Naive thymus-derived CD8-positive, alpha-beta T cell (primary cell): Measurements from ENCODE around the gene LMF1. TPM values are rescaled to one million over a fixed set of nuclear protein-coding genes. Genes with fewer than 3 reads are reported as not detected.

Experiments
- ATAC-seq, 2 donors: fragments of 150-1000 bp; cut with Tn5 transposase in 1 of 2; sonication (Bioruptor Pico), chemical (Tn5 transposase) in 1 of 2; 1 replicate in 1 of 2; 2 replicates in 1 of 2; pipeline ENCODE4 v1.10.0; 2021; ENCODE audit warnings: mild to moderate bottlenecking in 2 of 2, moderate library complexity in 2 of 2
- POLR2A ChIA-PET: fragments of 350-600 bp; sonication (Branson Sonifier 250); formaldehyde crosslinking; loops from one replicate; lab custom pipeline; 2021; ENCODE audit warnings: antibody characterized with exemption; lab: Charles Lee
- DNase-seq, 10 donors: peaks; one replicate each; pipeline versions ENCODE4 v3.0.0 to v3.0.0-alpha.2; 2020 to 2022
- H3K27ac Mint-ChIP-seq, 10 donors: one replicate each; pipeline ENCODE4 v1.8.0; 2020 to 2022; ENCODE audit warnings: mild to moderate bottlenecking in 10 of 10, mixed read lengths in 10 of 10, moderate library complexity in 4 of 10, inconsistent platforms in 1 of 10
- H3K27me3 Mint-ChIP-seq, 5 donors: one replicate each; pipeline ENCODE4 v1.8.0; 2021 to 2022; ENCODE audit warnings: mixed read lengths in 5 of 5
- H3K36me3 Mint-ChIP-seq, 3 donors: one replicate each; pipeline ENCODE4 v1.8.0; 2020 to 2022; ENCODE audit warnings: mixed read lengths in 3 of 3, mild to moderate bottlenecking in 2 of 3, inconsistent platforms in 1 of 3
- H3K4me1 Mint-ChIP-seq, 4 donors: one replicate each; pipeline ENCODE4 v1.8.0; 2021 to 2022; ENCODE audit warnings: mixed read lengths in 4 of 4
- H3K4me3 Mint-ChIP-seq, 10 donors: one replicate each; pipeline ENCODE4 v1.8.0; 2020 to 2022; ENCODE audit warnings: mild to moderate bottlenecking in 10 of 10, mixed read lengths in 10 of 10, moderate library complexity in 6 of 10, inconsistent platforms in 1 of 10
- H3K9me3 Mint-ChIP-seq, 9 donors: one replicate each; pipeline ENCODE4 v1.8.0; 2020 to 2022; ENCODE audit warnings: mixed read lengths in 9 of 9, mild to moderate bottlenecking in 3 of 9, inconsistent platforms in 1 of 9, moderate library complexity in 1 of 9
- polyA plus RNA-seq, 3 donors: library from polyadenylated mRNA; unstranded; fragments of 300-500 nt; fragmentation: Illumina TruSeq; gene quantifications; one replicate each; pipeline ENCODE4 v1.2.3, GENCODE V29; 2021
- total RNA-seq, 8 experiments: library from RNA in 2 of 8; stranded (reverse) in 2 of 8; gene quantifications; one replicate each; pipeline ENCODE4 v1.2.3 and lab custom pipeline; 2021 to 2026

Gene LMF1
- total and polyA plus RNA-seq, 5 experiments from 2014 or later, result 12.2 to 45.1 (median 13.6) TPM

DNA sequence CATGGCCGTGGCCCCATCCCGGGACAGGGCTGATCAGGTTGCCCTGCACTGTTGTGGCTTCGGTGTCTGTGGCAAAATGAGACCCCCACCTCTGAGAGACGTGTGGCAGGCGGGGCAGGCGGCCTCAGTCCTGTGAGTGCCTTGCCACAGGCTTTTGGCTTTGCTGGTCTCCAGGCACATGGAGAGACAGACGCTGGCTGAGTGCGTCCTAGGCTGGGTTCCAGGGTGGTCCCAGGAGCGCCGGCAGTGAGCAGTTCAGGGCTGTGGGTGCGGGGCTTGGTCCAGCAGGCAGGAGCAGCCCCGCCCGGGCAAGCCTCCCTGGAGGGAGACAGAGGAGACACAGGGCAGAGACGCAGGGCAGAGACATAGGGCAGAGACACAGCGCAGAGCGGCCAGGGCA, 40.0 kb upstream of the LMF1 start:
- ATAC-seq (no peak), DNase-seq (no peak)
- Mint-ChIP-seq H3K36me3 (no peaks in the 10 kb centered on the region), H3K27ac (peak overlapping the region in 1 of 10 donors; percentile 60), H3K4me3 (peak overlapping the region in 1 of 10 donors; percentile 33), H3K9me3 (no peaks in the 10 kb centered on the region), H3K4me1 (peaks cover 11 to 26% (median 19%) of the 10 kb centered on the region in 4 donors), H3K27me3 (peaks cover 0 to 4% (median 0%) of the 10 kb centered on the region in 5 donors)
- POLR2A ChIA-PET, result interaction anchor here (1.7 kb wide), 1 partner anchor 13 kb away, joined by 5 read pairs; no protein-coding TSS in a partner anchor

DNA sequence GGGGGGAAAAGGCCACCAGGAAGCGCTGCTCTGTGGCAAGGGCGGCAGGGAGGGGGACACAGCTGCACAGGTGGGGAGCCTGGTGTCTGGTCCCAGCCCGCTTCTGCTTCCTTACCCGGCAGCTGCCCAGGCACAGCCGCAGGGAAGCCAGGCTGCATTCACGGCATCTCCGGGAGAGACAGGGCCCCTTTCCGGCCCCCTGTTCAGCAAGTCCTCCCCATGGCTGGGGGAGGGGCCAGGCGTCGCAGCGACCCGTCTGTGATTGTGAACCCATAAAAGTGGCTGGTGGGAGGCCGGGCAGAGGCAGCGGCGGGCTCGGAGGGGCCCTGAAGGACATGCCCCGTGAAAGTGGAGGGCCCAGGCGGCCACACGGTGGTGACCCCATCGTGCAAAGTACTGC, 39.5 kb upstream of the LMF1 start:
- ATAC-seq, result peak; percentile 20 to 41
- H3K9me3 Mint-ChIP-seq, result no peaks in the 10 kb centered on the region
- H3K27ac Mint-ChIP-seq, result no peak overlapping the region
- peaks cover 14 to 32% (median 23%) of the 10 kb centered on the region in 4 donors for H3K4me1 Mint-ChIP-seq
- no peaks in the 10 kb centered on the region for H3K36me3 Mint-ChIP-seq
- POLR2A ChIA-PET, result interaction anchor here (1.7 kb wide), 1 partner anchor 12 kb away, joined by 5 read pairs; no protein-coding TSS in a partner anchor
- H3K27me3 Mint-ChIP-seq, result peaks cover 0 to 4% (median 0%) of the 10 kb centered on the region in 5 donors
- peak overlapping the region in 4 of 10 donors; percentile 14 to 76 (median 39) for H3K4me3 Mint-ChIP-seq
- no peak for DNase-seq

DNA sequence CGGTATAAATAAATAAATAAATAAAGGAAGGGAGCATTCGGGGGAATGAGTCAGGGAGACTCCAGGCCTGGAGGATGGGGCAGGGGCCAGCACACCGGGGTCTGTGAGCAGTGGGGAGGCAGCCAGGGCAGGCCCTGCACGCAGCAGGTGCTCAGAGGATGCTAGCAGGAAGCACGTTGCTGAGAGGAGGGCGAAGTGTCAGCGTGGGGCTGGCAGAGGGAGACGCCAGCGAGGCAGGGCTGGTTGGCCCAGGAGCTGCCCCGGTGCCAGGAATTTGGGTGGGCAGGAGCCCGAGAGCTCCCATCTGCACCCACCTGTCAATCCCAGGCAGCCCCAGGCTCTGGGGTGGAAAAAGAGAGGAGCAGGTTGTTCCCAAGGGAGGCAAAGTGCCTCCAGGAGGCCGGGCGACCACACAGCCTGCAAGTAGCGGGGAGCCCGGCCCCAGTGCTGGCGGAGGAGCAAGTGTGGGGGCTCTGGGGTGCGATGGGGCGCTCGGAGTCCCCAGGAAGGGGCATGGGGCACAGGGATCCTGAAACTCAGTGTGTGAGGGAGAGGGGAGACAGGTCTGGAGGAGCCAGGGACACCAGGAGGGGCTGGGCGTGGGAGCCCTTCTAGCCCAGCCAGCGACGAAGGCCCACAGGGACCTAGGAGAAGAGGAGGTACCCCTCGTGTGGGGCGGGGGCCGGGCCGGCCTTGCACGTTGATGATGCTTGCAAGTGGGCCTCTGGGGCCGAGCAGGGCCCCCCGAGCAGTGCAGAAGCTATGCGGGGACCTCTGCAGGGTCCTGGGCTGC, 38.8 kb upstream of the LMF1 start:
- DNase-seq (no peak), ATAC-seq (peak; percentile 50 to 63)
- POLR2A ChIA-PET, result interaction anchor here (1.7 kb wide), 1 partner anchor 12 kb away, joined by 5 read pairs; no protein-coding TSS in a partner anchor
- Mint-ChIP-seq H3K9me3 (no peaks in the 10 kb centered on the region), H3K4me1 (peaks cover 15 to 34% (median 25%) of the 10 kb centered on the region in 4 donors), H3K27ac (peak overlapping the region in 4 of 10 donors; percentile 31 to 80 (median 50)), H3K27me3 (peaks cover 0 to 4% (median 0%) of the 10 kb centered on the region in 5 donors), H3K36me3 (no peaks in the 10 kb centered on the region), H3K4me3 (peak overlapping the region in 6 of 10 donors; percentile 10 to 79 (median 58))

DNA sequence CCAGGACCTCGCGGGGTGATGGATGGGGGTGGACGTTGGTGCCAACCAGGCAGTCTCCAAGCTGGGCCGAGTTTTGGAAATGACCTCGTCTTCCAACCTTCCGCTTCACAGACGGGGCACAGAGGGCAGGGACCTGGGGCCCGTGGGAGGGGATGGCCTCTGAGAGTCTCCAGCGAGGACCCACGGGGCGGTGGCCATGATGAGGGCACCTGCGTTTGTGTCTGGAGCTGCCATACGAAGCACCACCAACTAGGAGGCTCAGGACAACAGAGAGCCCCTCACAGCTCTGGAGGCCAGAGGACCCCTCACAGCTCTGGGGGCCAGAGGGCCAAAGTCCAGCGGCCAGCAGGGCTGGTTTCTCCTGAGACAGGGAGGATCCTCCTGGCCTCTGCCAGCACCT, 37.3 kb upstream of the LMF1 start:
- peak overlapping the region in 3 of 10 donors; percentile 17 to 57 (median 37) for H3K27ac Mint-ChIP-seq
- no peaks in the 10 kb centered on the region for H3K9me3 Mint-ChIP-seq
- H3K27me3 Mint-ChIP-seq, result peaks cover 0 to 4% (median 0%) of the 10 kb centered on the region in 5 donors
- POLR2A ChIA-PET, result interaction anchor here (0.7 to 14.6 kb wide), 2 partner anchors 26 to 191 kb away, joined by 4 to 171 read pairs; partner anchors contain the start of gene SOX8
- H3K36me3 Mint-ChIP-seq, result no peaks in the 10 kb centered on the region
- peaks cover 20 to 44% (median 34%) of the 10 kb centered on the region in 4 donors for H3K4me1 Mint-ChIP-seq
- ATAC-seq (no peak), DNase-seq (no peak)
- no peak overlapping the region for H3K4me3 Mint-ChIP-seq

DNA sequence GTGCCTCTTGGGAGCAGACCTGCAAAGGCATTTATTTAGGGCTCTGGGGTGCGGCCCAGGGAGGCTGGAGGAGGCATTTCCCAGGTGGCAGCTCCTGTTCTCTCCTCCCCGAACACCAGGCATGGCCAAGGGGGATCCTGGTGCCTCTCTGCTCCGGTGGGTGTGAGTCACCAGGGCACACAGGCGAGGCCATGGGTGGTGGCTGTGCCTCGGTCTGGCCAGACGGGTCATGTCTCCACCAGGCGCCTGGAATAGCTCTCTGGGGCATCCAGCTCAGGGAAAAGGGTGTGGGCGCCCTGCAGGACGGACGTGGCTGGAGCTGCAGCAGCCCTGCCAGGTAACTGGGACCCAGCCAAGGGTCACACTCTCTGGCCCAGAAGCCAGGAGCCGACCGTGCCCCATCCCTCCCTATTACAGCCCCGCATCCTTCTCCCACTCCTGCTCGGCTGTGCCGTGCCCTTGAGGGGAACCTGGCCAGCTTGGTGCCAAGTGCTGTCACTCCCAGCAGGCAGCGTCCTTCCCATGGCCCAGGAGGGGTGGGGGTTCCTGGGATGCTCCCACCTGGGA, 36.6 kb upstream of the LMF1 start:
- DNase-seq (no peak), ATAC-seq (no peak)
- Mint-ChIP-seq H3K36me3 (no peaks in the 10 kb centered on the region), H3K27ac (peak overlapping the region in 1 of 10 donors; percentile 25), H3K9me3 (no peaks in the 10 kb centered on the region), H3K4me1 (peaks cover 24 to 48% (median 39%) of the 10 kb centered on the region in 4 donors), H3K27me3 (peaks cover 0 to 4% (median 0%) of the 10 kb centered on the region in 5 donors), H3K4me3 (no peak overlapping the region)
- POLR2A ChIA-PET, result interaction anchor here (2.9 to 14.6 kb wide), 2 partner anchors 10 to 25 kb away, joined by 12 to 171 read pairs; partner anchors contain the start of gene SOX8

DNA sequence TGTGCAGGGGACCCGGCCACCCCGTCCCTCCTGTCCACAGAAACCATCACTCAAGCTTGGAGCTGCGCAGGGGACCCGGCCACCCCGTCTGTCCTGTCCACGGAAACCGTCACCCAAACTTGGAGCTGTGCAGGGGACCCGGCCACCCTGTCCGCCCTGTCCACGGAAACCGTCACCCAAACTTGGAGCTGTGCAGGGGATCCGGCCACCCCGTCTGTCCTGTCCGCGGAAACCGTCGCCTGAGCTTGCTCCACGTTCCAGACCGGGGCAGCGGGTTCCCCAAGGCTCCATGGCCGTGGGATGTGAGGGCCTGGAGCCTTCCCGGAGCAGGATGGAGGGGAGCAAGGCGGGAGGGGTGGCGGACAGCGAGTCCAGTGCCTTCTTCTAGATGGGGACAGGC, 36.0 kb upstream of the LMF1 start:
- peaks cover 24 to 49% (median 39%) of the 10 kb centered on the region in 4 donors for H3K4me1 Mint-ChIP-seq
- DNase-seq (no peak), ATAC-seq (no peak)
- H3K4me3 Mint-ChIP-seq, result no peak overlapping the region
- POLR2A ChIA-PET, result interaction anchor here (2.9 to 14.6 kb wide), 2 partner anchors 9 to 24 kb away, joined by 12 to 171 read pairs; partner anchors contain the start of gene SOX8
- no peaks in the 10 kb centered on the region for H3K9me3 Mint-ChIP-seq
- H3K27me3 Mint-ChIP-seq, result peaks cover 0 to 4% (median 0%) of the 10 kb centered on the region in 5 donors
- H3K36me3 Mint-ChIP-seq, result no peaks in the 10 kb centered on the region
- H3K27ac Mint-ChIP-seq, result no peak overlapping the region

DNA sequence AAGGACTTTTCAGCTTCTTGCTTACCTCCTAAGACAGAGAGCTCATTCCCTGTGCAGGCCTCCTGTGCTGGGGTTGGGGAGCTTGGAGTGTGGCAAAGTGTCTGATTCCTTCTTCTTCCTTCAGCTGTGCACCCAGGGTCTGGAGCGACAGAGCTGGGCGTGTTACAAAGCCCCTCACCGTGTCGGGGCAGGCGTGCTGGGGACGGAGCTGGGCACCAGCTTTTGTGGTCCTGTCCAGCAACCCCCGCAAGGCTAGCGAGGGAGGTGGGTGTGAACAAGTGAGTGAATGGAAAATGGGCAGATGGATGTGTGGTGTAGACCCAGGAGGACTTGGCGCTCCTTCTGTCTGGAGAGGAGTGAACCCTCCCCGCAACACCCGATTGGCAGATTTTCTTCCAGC, 34.5 kb upstream of the LMF1 start:
- POLR2A ChIA-PET, result interaction anchor here (0.5 to 14.6 kb wide), 4 partner anchors 8 to 1441 kb away, joined by 4 to 171 read pairs (median 10); partner anchors contain the start of genes LMF1 and SOX8

DNA sequence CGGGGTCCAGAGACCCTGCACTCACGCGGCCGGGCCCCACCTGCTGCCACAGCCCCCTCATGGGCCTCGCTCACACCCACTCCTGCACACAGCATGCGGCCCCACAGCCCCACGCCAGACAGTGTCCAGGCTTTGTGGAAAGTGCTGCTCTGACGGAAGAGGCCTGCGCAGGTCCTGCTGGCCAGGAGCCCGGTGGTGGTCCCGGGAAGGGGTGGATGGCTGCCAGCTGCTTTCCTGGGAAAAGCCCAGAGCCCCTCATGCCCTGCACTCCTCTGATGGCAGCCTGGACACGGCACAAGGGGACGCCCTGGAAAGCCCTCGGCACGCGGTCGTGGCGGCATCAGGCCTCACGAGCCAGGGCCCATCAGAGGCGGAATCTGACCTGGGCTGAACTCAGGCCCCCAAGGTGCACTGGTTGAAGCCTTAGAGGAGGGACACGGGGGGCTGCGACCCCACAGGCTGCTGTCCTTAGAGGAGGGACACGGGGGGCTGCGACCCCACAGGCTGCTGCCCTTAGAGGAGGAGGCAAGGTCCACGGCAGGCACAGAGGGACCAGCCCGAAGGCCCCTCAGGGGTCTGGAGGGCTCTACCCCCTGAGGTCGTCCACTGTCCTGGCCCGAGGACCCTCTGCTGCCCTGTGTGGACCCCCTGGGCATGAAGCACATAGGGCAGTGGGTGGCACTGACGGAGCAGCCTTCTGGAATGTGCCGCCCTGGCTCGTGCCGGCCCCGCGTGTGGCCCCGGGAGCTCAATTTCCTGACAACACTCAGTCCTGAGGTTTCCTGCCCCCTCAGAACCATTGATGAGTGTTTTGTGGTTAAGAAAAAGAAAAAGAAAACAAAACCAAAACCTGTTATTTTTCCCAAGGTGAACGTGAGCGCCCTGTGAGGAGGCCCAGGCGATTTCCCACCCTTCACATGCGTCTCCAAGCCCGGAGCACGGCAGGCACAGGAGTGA, 32.9 kb upstream of the LMF1 start:
- Mint-ChIP-seq H3K27ac (peak overlapping the region; percentile 83 to 97 (median 94)), H3K4me1 (peaks cover 23 to 57% (median 35%) of the 10 kb centered on the region in 4 donors), H3K9me3 (no peaks in the 10 kb centered on the region), H3K27me3 (peaks cover 0 to 3% (median 0%) of the 10 kb centered on the region in 5 donors), H3K36me3 (no peaks in the 10 kb centered on the region), H3K4me3 (peak overlapping the region; percentile 64 to 90 (median 82))
- POLR2A ChIA-PET, result interaction anchor here (1.2 to 14.6 kb wide), 5 partner anchors 8 to 33 kb away, joined by 3 to 171 read pairs (median 6); partner anchors contain the start of genes LMF1 and SOX8
- ATAC-seq (peak; percentile 84 to 88), DNase-seq (peak in 5 of 10 donors; percentile 27 to 68 (median 61))

More for the DNA sequence above, 34.5 kb upstream of the LMF1 start:
- H3K36me3 Mint-ChIP-seq, result no peaks in the 10 kb centered on the region
- H3K27ac Mint-ChIP-seq, result peak overlapping the region in 7 of 10 donors; percentile 4 to 72 (median 56)
- peaks cover 0 to 4% (median 0%) of the 10 kb centered on the region in 5 donors for H3K27me3 Mint-ChIP-seq
- peaks cover 22 to 54% (median 39%) of the 10 kb centered on the region in 4 donors for H3K4me1 Mint-ChIP-seq
- DNase-seq (no peak), ATAC-seq (no peak)
- H3K9me3 Mint-ChIP-seq, result no peaks in the 10 kb centered on the region
- H3K4me3 Mint-ChIP-seq, result peak overlapping the region in 8 of 10 donors; percentile 4 to 52 (median 30)

DNA sequence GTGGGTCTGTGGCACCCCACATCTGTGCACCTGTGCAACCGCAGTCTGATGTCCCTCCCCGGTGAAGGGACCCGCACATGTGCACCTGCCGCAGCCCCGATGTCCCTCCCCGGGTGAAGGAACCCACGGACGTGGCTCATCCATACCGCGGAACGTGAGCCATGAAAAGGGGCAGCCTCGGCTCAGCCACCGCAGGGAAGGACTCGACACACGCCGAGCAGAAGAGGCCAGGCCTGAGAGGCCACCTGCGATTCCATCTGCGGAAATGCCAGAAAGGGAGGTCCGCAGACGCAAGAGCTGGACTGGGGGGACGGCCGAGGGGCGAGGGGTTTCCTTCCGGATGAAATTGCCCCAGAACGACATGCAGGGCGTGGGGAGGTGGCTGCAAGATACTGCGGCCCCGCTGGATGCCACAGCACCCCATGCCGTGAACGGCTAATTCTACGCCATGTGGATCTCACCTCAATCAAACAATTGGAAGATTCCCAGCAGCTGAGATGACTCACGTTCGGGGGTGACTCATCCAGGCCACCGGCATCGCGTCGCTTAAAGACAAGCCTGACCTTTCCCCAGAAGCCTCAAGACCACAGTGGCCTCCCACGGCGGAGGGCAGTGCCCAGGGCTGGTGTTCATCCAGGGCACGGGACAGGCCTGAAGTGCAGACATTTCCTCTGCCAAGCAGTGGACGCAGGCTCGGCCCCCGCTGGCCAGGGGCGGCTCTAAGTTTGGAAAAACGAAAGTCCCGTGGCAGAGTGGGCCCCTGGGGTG, 31.8 kb upstream of the LMF1 start:
- Mint-ChIP-seq H3K27me3 (no peaks in the 10 kb centered on the region), H3K4me1 (peaks cover 28 to 63% (median 42%) of the 10 kb centered on the region in 4 donors), H3K4me3 (peak overlapping the region in 5 of 10 donors; percentile 36 to 66 (median 55)), H3K36me3 (no peaks in the 10 kb centered on the region), H3K27ac (peak overlapping the region in 7 of 10 donors; percentile 22 to 88 (median 43)), H3K9me3 (peaks cover 0 to 3% (median 0%) of the 10 kb centered on the region in 9 donors)
- POLR2A ChIA-PET, result interaction anchor here (1.3 to 14.6 kb wide), 3 partner anchors 14 to 31 kb away, joined by 3 to 171 read pairs (median 6); partner anchors contain the start of gene SOX8
- DNase-seq, result peak in 1 of 10 donors; percentile 58
- peak in 1 of 2 donors; percentile 18 for ATAC-seq

DNA sequence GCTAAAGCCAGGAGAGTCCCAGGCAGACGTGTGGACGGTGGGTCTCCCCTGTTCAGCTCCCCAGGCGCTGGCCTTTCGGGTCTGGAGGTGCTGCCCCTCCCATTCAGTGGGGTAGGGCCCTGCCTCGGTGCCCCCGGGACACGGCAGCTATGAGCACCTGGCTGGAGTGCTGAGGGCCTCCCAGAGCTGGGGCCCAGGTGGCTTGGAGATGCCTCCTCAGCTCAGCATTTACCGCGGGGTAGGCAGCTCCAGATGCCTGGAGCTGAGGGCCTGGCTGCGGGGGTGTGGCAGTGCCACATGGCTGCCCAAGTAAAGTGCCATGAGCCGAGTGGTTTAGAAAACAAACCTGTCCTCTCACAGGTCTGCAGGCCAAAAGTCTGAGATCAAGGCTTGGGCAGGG, 30.3 kb upstream of the LMF1 start:
- Mint-ChIP-seq H3K9me3 (peaks cover 0 to 4% (median 0%) of the 10 kb centered on the region in 9 donors), H3K36me3 (peaks cover 0 to under 1% (median 0%) of the 10 kb centered on the region in 3 donors), H3K4me3 (no peak overlapping the region), H3K4me1 (peaks cover 33 to 71% (median 50%) of the 10 kb centered on the region in 4 donors), H3K27me3 (peaks cover 0 to 1% (median 0%) of the 10 kb centered on the region in 5 donors), H3K27ac (peak overlapping the region in 4 of 10 donors; percentile 22 to 72 (median 48))
- ATAC-seq, result no peak
- DNase-seq, result no peak
- POLR2A ChIA-PET, result interaction anchor here (14.6 kb wide), 1 partner anchor 19 kb away, joined by 171 read pairs; the partner anchor contains the start of gene SOX8
